PC-3 (cell line): Measurements from ENCODE around the gene KRTAP2-2. TPM values are rescaled to one million over a fixed set of nuclear protein-coding genes. Genes with fewer than 3 reads are reported as not detected.

Source experiments
- ATAC-seq: fragments of 200-7000 bp; cut with Tn5 transposase; 2 replicates; pipeline ENCODE4 v1.9.1; 2020; ENCODE audit warnings: mild to moderate bottlenecking, moderate library complexity
- BruUV-seq: library from RNA; stranded (reverse); fragments of 400-500 nt; replicated peaks from 2 replicates; lab custom pipeline; 2021; lab: Mats Ljungman, UMichigan
- CTCF ChIA-PET: fragments of 300-600 bp; sonication (Branson Sonifier 250); formaldehyde crosslinking; loops from one replicate; lab custom pipeline; 2022; ENCODE audit warnings: antibody characterized with exemption; lab: Charles Lee
- POLR2A ChIA-PET: fragments of 300-600 bp; sonication (Branson Sonifier 250); formaldehyde crosslinking; loops from one replicate; lab custom pipeline; 2022; ENCODE audit warnings: antibody characterized with exemption; ENCODE audit not compliant: unreplicated experiment; lab: Charles Lee
- DNase-seq: peaks from one replicate; pipeline ENCODE4 v3.0.0-alpha.2; 2015
- H2AFZ ChIP-seq: fragments of 300-600 bp; sonication (generic); 2 replicates; pipeline ENCODE4 v1.6.0; 2016; ENCODE audit warnings: antibody characterized with exemption, low read length
- H3F3A ChIP-seq: fragments of 300-600 bp; sonication (generic); one replicate; pipeline ENCODE4 v1.6.0; 2017; ENCODE audit warnings: antibody characterized with exemption, low read length, control low read depth, mild to moderate bottlenecking; ENCODE audit not compliant: unreplicated experiment
- H3K27ac ChIP-seq: fragments of 300-600 bp; sonication (generic); 2 replicates; pipeline ENCODE4 v1.5.1; 2016; ENCODE audit warnings: mild to moderate bottlenecking, low read length
- H3K27me3 ChIP-seq: fragments of 300-600 bp; sonication (generic); 2 replicates; pipeline ENCODE4 v1.6.1; 2016; ENCODE audit warnings: low read length, mixed read lengths
- H3K36me3 ChIP-seq: fragments of 300-600 bp; sonication (generic); 2 replicates; pipeline ENCODE4 v1.6.1; 2016; ENCODE audit warnings: low read depth, mixed run types, low read length, mixed read lengths
- H3K4me1 ChIP-seq: fragments of 300-600 bp; sonication (generic); 2 replicates; pipeline ENCODE4 v1.5.1; 2016; ENCODE audit warnings: low read length; ENCODE audit not compliant: insufficient read depth
- H3K4me2 ChIP-seq: fragments of 300-600 bp; sonication (generic); 2 replicates; pipeline ENCODE4 v1.6.0; 2016; ENCODE audit warnings: low read length
- H3K4me3 ChIP-seq: fragments of 300-600 bp; sonication (generic); 2 replicates; pipeline ENCODE4 v1.5.1; 2016; ENCODE audit warnings: mild to moderate bottlenecking, low read length, mixed read lengths
- H3K79me2 ChIP-seq: fragments of 300-600 bp; sonication (generic); 2 replicates; pipeline ENCODE4 v1.6.1; 2017; ENCODE audit warnings: low read length, mixed read lengths
- H3K9ac ChIP-seq: fragments of 300-600 bp; sonication (generic); 2 replicates; pipeline ENCODE4 v1.6.0; 2016; ENCODE audit warnings: mild to moderate bottlenecking, low read length
- H3K9me2 ChIP-seq: fragments of 300-600 bp; sonication (generic); replicated peaks from 2 replicates; pipeline ENCODE4 v1.6.1; 2016; ENCODE audit warnings: mixed run types, low read length, mixed read lengths
- H3K9me3 ChIP-seq: fragments of 300-600 bp; sonication (generic); 2 replicates; pipeline ENCODE4 v1.6.1; 2016; ENCODE audit warnings: low read length, mixed read lengths
- H4K20me1 ChIP-seq: fragments of 300-600 bp; sonication (generic); 2 replicates; pipeline ENCODE4 v1.6.1; 2016; ENCODE audit warnings: low read length, mixed read lengths
- CTCF ChIP-seq: fragments of 300-600 bp; sonication (generic); conservative IDR thresholded peaks from 2 replicates; pipeline ENCODE4 v1.5.1; 2017; ENCODE audit warnings: antibody characterized with exemption, low read depth, mild to moderate bottlenecking, low read length
- EZH2 ChIP-seq: fragments of 300-600 bp; sonication (generic); IDR thresholded peaks from one replicate; pipeline ENCODE4 v1.6.1; 2017; ENCODE audit warnings: antibody characterized with exemption, mild to moderate bottlenecking, low read length; ENCODE audit not compliant: unreplicated experiment
- EZH2phosphoT487 ChIP-seq: fragments of 300-600 bp; sonication (generic); IDR thresholded peaks from 2 replicates; pipeline ENCODE4 v1.6.1; 2018; ENCODE audit warnings: mild to moderate bottlenecking, antibody characterized with exemption, low read length, borderline replicate concordance
- intact Hi-C: fragments of 100-400 bp; cut with micrococcal nuclease; formaldehyde crosslinking; loops from 2 replicates; pipeline ENCODE4 v1.9.0; 2023
- total RNA-seq: library from RNA; depleted of rRNA; stranded (reverse); fragments of >200 nt; gene quantifications from 2 replicates; pipeline ENCODE4 v1.2.3, GENCODE V29; 2014

Gene KRTAP2-2
- total RNA-seq, 1 experiment from 2014 or later = not detected

GRCh38 chr17:41082626-41083025, 27.6 kb upstream of the KRTAP2-2 start:
- intact Hi-C loops = no loop called here
- no peaks in the 10 kb centered on the region for H3K27me3 ChIP-seq
- H3K9me2 ChIP-seq = no peaks in the 10 kb centered on the region
- H2AFZ ChIP-seq = no peak overlapping the region
- POLR2A ChIA-PET = no interaction called here
- ATAC-seq = peak; percentile 59
- no peak overlapping the region for H3K9ac ChIP-seq
- DNase-seq = peak; percentile 91
- peak overlapping the region; percentile 81 for H3K27ac ChIP-seq
- no peaks in the 10 kb centered on the region for H3K9me3 ChIP-seq
- H3K4me3 ChIP-seq = no peak overlapping the region
- no peaks in the 10 kb centered on the region for H3K79me2 ChIP-seq
- no peaks in the 10 kb centered on the region for H3K36me3 ChIP-seq
- CTCF ChIA-PET = no interaction called here
- peaks cover 4% of the 10 kb centered on the region for H3F3A ChIP-seq
- H3K4me2 ChIP-seq = peak overlapping the region; percentile 49
- H3K4me1 ChIP-seq = peaks cover 14% of the 10 kb centered on the region
- H4K20me1 ChIP-seq = no peaks in the 10 kb centered on the region
- TF ChIP-seq EZH2 (no peak), CTCF (no peak), EZH2phosphoT487 (no peak)
- no TSS peak for BruUV-seq

GRCh38 chr17:41076788-41077187, 21.8 kb upstream of the KRTAP2-2 start:
- no peak for DNase-seq
- Histone ChIP-seq H3K9me2 (no peaks in the 10 kb centered on the region), H3K79me2 (no peaks in the 10 kb centered on the region), H3K4me2 (no peak overlapping the region), H3K4me1 (no peaks in the 10 kb centered on the region), H3K4me3 (no peak overlapping the region), H4K20me1 (no peaks in the 10 kb centered on the region), H3F3A (no peaks in the 10 kb centered on the region), H3K9me3 (no peaks in the 10 kb centered on the region), H3K9ac (no peak overlapping the region), H3K27me3 (no peaks in the 10 kb centered on the region), H3K27ac (no peak overlapping the region), H2AFZ (no peak overlapping the region), H3K36me3 (no peaks in the 10 kb centered on the region)
- ChIA-PET CTCF (interaction anchor here (0.6 kb wide), 1 partner anchor 601 kb away, joined by 3 read pairs; no protein-coding TSS in a partner anchor), POLR2A (no interaction called here)
- TF ChIP-seq EZH2phosphoT487 (no peak), EZH2 (no peak), CTCF (no peak)
- no TSS peak for BruUV-seq
- ATAC-seq = no peak
- intact Hi-C loops = no loop called here

- no peak overlapping the region for H2AFZ ChIP-seq
- H3K79me2 ChIP-seq = no peaks in the 10 kb centered on the region
- ChIA-PET CTCF (no interaction called here), POLR2A (no interaction called here)
- no peak overlapping the region for H3K4me3 ChIP-seq
- H3K4me1 ChIP-seq = no peaks in the 10 kb centered on the region
- no TSS peak for BruUV-seq
- H4K20me1 ChIP-seq = no peaks in the 10 kb centered on the region
- H3K9ac ChIP-seq = no peak overlapping the region
- H3K9me2 ChIP-seq = no peaks in the 10 kb centered on the region
- no peaks in the 10 kb centered on the region for H3F3A ChIP-seq
- intact Hi-C loops = no loop called here
- no peaks in the 10 kb centered on the region for H3K36me3 ChIP-seq
- ATAC-seq (no peak), DNase-seq (no peak)
- H3K4me2 ChIP-seq = no peak overlapping the region
- H3K9me3 ChIP-seq = no peaks in the 10 kb centered on the region
- H3K27ac ChIP-seq = no peak overlapping the region
- no peaks in the 10 kb centered on the region for H3K27me3 ChIP-seq
- TF ChIP-seq CTCF (no peak), EZH2phosphoT487 (no peak), EZH2 (no peak)
Measured at GRCh38 chr17:41073676-41074075, 18.6 kb upstream of the KRTAP2-2 start.
